Coronary artery (tissue), 2 donors: Measurements from ENCODE around the gene LDLRAD4.
A peak's percentile ranks its signal among the peaks of the same experiment; 100 is the strongest.

Source experiments
- DNase-seq: peaks from one replicate; pipeline ENCODE4 v3.0.0-alpha.2; 2017; ENCODE audit warnings: low spot score
- H3K27ac ChIP-seq, 2 donors: fragments of 200-600 bp; sonication (generic); one replicate each; pipeline ENCODE4 v1.5.1; 2016 to 2019
- H3K4me3 ChIP-seq: fragments of 200-600 bp; sonication (generic); 2 replicates; pipeline ENCODE4 v1.5.1; 2016; ENCODE audit warnings: mild to moderate bottlenecking, moderate library complexity
- CTCF ChIP-seq: fragments of 200-600 bp; sonication (generic); IDR thresholded peaks from one replicate; pipeline ENCODE4 v1.5.1; 2019; ENCODE audit warnings: antibody characterized with exemption

LDLRAD4 gene

GRCh38 chr18:13542520-13542847, 323.9 kb downstream of the LDLRAD4 start:
- TF ChIP-seq CTCF: no peak
- H3K4me3 ChIP-seq: no peak overlapping the region
- peak; percentile 46 for DNase-seq
- no peak overlapping the region for H3K27ac ChIP-seq

GRCh38 chr18:13543144-13543543, 324.6 kb downstream of the LDLRAD4 start:
- no peak for TF ChIP-seq CTCF
- DNase-seq: peak; percentile 26
- no peak overlapping the region for H3K4me3 ChIP-seq
- H3K27ac ChIP-seq: no peak overlapping the region

GRCh38 chr18:13543811-13544732, 325.5 kb downstream of the LDLRAD4 start:
- TF ChIP-seq CTCF: no peak
- DNase-seq: peak; percentile 29
- H3K27ac ChIP-seq: no peak overlapping the region

GRCh38 chr18:13544953-13545352, 326.4 kb downstream of the LDLRAD4 start:
- no peak for TF ChIP-seq CTCF
- Histone ChIP-seq H3K27ac (no peak overlapping the region), H3K4me3 (no peak overlapping the region)
- DNase-seq: peak; percentile 52

More at GRCh38 chr18:13543811-13544732, 325.5 kb downstream of the LDLRAD4 start:
- H3K4me3 ChIP-seq: no peak overlapping the region

- H3K4me3 ChIP-seq: no peak overlapping the region
- TF ChIP-seq CTCF: no peak
- peak; percentile 38 for DNase-seq
- no peak overlapping the region for H3K27ac ChIP-seq
Observed at GRCh38 chr18:13545514-13545913, 327.0 kb downstream of the LDLRAD4 start.

GRCh38 chr18:13545955-13546354, 327.4 kb downstream of the LDLRAD4 start:
- no peak for TF ChIP-seq CTCF

GRCh38 chr18:13546638-13547037, 328.1 kb downstream of the LDLRAD4 start:
- Histone ChIP-seq H3K27ac (no peak overlapping the region), H3K4me3 (no peak overlapping the region)
- DNase-seq: peak; percentile 26
- no peak for TF ChIP-seq CTCF

More at GRCh38 chr18:13545955-13546354, 327.4 kb downstream of the LDLRAD4 start:
- Histone ChIP-seq H3K4me3 (no peak overlapping the region), H3K27ac (no peak overlapping the region)
- DNase-seq: peak; percentile 41
